HG02885 (cell line): Measurements from ENCODE around the gene MRPL34.
A peak's percentile ranks its signal among the peaks of the same experiment; 100 is the strongest.
"Not testable (repeated sequence)": the region's sequence is repeated elsewhere in the genome, so short reads cannot be mapped to it uniquely, and the experiment has no call there.

Experiments
- ATAC-seq: cut with Tn5 transposase; IDR thresholded peaks from one replicate; pipeline ENCODE4 v1.9.1; 2021; ENCODE audit warnings: mild to moderate bottlenecking; ENCODE audit not compliant: unreplicated experiment, poor library complexity

Gene MRPL34

DNA sequence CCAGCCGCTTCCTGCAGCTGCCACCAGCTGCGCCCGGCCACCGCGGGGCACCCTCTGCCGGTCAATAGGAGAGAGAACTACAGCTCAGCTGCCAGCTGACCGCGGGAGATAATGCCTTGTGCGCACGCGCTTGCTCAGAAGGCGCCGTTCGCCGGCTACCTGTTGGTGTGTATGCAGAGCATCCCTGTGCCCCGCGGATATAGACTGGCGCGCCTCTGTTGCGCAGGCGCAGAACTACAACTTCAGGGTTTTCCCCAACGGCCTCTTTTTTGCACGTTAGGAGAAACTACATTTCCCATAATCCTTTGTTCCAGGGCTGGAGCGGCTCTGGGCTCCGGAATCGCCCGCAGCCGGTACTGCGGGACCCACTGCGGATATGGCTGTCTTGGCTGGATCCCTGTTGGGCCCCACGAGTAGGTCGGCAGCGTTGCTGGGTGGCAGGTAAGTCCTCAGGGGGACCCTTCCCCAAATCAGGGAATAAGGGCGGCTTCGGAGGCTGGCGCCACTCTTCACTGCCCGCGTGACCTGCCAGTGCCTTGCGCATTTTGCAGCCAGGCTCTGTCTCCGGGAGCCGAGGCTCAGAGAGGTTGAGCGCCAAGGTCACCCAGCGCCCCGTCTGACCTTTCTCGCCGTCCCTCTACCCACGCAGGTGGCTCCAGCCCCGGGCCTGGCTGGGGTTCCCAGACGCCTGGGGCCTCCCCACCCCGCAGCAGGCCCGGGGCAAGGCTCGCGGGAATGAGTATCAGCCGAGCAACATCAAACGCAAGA, at the start of gene MRPL34:
TSS of gene MRPL34 (plus strand) at position 356 of the 768 bp plus-strand sequence. CDS start at position 377, 21 bp downstream.
- peak; percentile 65 for ATAC-seq

DNA sequence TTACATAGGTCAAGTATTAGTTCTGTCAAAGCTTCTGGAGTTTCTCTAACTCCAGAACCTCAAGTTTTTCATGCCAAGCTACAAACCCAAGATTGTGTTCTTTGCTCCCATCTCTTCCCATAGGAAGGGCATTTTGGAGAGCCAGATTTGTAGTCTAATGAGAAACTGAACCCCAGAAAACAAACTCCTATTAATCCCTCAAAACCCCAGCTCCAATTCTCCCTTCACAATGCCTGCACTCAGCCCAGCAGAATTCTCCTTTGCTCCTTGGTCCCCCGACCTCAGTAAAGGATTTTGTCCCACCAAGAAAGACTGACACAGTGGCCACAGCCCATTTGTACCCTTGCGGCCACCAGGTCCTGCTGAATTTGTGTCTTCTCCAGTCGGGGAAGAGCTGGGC, 49.5 kb upstream of the MRPL34 start:
- ATAC-seq, result no peak

DNA sequence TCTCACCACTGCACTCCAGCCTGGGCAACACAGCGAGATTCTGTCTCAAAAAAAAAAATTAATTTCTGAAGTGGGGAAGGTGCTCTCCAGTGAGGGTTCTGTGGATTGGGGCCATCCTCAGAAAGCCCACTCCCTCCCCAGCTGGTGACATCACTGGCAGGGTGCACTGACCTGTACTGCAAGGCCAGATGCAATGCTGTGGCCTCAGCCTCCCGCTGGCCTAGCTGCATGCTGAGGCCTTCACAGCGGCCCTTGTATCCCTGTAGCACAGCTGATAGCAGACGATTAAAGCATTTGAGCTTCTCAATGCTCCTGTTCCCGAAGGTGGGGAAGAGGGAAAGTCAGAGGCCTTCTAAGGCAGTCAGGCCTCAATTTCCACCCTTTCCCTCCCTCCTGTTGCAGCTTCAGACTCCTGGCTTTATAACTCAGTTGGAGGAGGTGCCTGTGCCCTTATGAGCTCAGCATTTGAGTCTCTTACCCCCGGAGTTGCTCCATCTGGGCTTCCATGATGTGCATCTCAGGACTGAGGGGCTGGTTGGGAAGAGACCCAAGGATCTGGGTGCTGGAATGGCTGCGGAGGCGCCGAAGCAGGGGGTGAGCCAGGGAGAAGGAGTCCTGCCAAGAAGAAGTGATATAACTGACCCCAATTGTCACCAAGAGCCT, 46.4 kb upstream of the MRPL34 start:
- ATAC-seq, result no peak

DNA sequence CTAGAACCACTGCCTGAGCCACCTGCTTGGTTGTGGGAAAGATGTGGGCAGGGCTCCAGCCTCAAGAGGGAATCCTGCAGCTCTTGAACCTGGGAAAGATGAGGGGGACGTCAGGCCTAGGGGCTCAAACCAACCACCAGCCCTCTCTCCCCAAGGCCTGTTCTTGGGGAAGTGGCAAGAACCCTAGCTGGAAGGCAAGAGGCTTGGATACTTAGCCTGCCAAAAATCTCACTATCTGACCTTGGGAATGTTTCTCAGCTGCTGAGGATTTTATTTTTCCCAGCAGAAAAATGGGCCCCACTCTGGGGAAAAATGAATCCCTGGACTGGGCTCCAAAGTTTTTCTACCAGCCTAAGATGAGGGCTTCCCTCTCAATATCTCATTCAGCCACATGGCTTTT, 45.7 kb upstream of the MRPL34 start:
- no peak for ATAC-seq

DNA sequence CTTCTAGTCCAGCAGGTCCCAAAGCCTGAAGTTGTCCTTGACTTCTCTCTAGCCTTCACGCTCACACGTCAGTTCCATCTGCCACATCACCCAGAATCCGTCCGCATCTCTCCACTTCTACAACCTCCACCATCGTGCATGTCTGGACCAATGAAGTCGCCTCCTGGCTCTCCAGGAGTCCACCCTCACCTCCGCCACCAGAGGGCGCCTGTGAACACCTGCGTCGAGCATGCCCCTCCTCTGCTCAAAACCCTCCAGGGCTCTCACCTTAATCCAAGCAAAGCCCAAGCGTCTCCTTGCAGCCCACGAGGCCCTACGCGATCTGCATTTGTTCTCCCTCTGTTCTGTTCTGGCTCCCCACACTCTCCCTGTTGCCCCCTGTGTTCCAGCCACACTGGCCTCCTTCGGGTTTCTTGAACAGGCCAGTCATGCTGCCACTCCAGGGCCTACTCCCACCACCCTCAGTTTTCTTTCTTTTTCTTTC, 44.8 kb upstream of the MRPL34 start:
- ATAC-seq, result peak; percentile 75

DNA sequence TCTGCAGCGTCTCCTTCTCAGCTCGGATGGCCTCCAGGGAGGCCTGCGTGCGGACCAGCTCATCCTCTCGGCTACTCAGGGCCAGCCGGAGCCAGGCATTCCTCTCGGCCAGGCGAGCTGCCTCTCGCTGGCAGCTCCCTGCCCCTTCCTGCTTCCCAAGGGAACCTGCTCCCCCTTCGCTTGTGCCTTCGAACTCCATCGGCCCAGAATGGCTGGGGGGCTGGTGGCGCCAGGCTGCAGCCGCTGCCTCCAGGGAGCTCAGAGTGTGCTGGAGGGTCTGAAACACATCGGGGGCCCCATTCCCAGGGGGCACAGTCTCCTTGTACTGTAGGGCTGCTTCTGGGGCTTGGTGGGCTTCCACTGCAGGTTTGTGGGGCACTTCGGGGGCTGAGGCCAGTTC, 43.1 kb upstream of the MRPL34 start:
- ATAC-seq, result no peak

DNA sequence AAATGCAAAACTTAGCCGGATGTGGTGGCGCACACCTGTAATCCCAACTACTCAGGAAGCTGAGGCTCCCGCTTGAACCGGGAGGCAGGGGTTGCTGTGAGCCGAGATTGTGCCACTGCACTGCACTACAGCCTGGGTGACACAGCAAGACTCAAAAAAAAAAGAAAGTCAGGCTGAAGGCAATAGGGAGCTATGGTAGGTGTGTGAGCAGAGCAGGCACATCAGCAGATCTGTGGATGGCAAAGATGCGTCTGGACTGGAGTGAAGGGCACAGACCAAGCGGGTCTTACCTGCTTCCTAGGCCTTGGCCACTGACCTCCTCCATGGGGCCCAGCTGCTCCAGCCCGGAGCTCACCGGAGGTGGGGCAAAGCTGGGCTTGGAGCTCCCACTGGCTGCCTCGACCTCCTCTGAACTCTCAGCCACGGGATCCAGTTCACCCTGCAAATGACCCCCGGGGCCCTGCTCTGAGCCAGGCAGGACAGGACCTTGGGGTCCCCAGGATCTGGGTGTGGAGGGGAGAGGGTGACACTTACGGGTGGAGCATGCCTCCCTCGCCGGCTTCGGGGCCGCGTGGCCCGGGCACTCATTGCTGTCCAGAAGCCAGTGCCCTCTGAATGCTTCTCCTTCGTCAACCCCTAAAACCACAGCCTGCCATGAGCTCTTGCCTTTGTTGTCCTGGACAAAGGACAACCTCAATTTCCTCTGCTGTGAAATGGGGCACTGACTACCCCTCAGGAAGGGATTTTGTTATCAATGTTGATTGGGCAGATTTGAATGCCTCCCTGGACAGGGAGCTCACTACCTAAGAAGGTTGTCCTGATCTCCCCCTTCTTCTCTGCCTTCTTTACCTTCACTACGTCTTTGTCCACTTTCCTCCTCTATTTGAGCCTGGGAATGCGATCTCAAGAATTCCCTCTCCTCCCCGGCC, 41.7 kb upstream of the MRPL34 start:
- no peak for ATAC-seq

DNA sequence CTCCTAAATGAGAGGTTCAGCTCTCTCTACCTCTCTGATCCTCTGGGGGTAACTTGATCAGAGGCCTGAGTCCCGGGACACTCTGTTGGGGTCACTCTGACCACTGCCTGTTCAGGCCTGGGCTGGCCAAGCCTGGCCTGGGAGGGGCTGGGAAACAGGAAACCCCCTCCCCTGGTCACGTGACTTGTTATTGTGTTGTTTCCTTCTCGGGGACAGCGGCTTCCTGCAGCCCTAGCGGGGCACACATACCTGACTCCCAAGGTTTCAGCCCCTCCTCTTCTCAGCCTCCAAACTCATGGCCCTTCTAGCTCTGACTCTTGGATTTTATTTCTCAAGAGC, 41.1 kb upstream of the MRPL34 start, which contains the start of gene USHBP1:
TSS of gene USHBP1 (minus strand) at position 105 of the 339 bp plus-strand sequence. CDS start 446 bp downstream, outside the sequence.
- ATAC-seq, result no peak

DNA sequence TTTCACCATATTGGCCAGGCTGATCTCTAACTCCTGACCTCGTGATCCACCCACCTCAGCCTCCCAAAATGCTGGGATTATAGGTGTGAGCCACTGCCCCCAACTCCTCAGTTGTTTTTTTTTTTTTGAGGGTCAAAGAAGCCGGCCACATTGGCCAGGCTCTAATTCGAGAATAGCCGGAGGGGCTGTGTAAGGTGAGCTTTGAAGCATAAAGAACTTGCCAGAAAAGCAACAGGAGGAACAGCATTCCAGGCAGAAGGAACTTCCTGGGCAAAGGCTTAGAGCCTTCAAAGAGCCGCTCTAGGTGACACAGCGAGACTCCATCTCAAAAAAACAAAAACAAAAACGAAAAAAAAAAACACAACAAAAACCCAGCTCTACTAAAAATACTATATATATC, 39.6 kb upstream of the MRPL34 start:
- no peak for ATAC-seq

DNA sequence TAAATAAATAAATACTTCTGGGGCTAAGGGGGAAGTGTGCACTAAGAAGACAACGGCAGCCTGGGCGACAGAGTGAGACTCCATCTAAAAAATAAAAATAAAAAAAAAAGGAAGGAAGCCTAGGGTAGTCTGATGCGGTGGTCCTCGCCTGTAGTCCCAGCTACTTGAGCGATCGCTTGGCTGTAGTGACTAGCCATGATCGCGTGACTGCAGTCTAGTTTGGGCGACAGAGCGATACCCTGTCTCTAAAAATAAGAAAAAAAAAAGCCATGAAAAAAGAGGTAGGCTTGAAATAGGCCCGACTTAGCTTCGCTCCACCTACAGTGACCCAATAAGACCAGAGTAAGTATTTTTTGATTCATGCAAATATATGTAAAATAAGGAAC, 39.1 kb upstream of the MRPL34 start:
- ATAC-seq, result no peak

DNA sequence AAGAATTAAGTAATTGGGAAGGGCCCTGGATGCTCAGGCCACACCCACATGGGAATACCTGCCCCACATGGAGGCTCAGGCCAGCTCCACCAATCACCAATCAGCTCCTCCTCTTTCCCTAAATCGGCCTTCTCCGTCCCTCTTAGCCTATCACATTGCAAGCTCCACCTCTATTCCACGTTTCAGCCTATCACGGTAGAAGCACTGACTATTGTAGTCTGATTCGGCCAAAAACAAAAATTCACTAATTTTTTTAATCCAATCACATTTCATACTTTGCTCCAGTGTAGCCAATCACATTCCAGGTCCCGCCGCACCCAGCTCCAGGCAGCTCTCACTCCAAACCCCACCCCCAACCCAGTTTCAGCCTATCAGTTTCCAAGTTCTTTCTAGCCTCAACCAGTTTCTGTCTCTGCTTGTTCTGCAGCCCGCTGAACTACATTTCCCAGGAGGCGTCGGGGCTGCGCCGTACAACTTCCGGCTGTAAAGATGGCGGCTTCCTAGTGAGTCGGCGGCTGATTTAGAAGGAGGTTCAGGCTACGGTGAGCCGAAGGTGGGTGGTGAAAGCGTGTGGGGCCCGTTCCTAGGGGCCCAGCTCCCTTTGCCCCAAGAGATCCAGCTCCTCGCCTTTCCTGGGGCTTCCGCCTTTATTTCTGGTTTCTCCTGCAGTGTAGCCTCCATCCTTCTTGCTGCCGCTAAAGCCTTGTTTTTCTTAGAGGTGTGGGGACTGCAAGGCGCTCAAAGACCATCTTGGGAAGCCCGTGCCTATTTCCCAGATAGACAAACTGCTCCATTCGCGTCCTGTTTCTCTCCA, 38.5 kb upstream of the MRPL34 start, which contains the start of gene BABAM1:
TSS of gene BABAM1 (plus strand) at position 469 of the 814 bp plus-strand sequence. CDS start 1,364 bp downstream, outside the sequence.
- ATAC-seq, result peak; percentile 93

DNA sequence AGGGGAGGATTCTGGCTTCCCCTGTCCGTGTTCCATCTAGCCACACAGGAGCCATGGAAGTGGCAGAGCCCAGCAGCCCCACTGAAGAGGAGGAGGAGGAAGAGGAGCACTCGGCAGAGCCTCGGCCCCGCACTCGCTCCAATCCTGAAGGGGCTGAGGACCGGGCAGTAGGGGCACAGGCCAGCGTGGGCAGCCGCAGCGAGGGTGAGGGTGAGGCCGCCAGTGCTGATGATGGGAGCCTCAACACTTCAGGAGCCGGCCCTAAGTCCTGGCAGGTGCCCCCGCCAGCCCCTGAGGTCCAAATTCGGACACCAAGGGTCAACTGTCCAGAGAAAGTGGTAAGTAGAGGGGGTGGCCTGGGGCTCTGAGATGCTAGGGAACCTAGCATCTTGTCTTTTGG, 36.9 kb upstream of the MRPL34 start:
- ATAC-seq, result no peak

DNA sequence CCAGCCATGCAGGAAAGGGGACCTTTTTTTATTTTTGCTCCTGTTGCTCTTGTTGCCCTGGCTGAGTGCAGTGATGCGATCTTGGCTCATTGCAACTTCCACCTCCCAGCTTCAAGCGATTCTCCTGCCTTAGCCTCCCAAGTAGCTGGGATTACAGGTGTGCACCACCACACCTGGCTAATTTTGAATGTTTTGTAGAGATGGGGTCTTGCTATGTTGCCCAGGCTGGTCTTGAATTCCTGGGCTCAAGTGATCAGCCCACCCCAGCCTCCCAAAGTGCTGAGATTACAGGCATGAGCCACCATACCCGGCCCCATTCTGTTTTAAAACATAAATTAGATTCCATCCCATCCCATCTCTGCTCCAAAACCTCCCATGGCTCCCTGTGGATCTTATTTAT, 30.8 kb upstream of the MRPL34 start:
- ATAC-seq, result not testable (repeated sequence)

DNA sequence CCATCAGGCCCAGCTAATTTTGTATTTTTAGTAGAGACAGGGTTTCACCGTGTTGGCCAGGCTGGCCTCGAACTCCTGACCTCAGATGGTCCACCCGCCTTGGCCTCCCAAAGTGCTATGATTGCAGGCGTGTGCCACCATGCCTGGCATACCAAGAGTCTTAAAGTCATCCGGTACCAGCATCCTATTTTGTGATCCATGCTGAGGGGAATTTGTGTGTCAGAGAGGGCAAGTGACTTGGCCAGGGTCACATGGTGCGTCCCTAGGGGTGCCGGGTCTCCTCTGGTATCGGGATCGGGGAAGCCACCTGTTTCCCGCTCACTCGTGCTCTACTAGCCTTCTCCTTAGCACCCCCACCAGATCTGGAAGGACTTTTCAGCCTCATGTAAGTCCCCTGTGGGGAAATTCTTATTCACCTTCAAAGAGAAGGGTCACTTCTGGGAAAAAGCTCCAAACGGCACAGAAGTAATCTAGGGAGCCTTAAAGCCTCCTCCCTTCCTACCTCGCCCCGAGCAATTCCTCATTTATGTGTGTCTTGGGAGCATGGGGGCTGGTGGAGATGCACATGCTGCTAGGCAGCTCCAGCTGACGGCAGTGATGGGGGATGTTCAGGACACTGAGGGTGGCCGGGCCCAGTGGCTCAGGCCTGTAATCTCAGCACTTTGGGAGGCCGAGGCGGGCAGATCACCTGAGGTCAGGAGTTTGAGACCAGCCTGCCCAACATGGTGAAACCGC, 30.1 kb upstream of the MRPL34 start:
- no peak for ATAC-seq

DNA sequence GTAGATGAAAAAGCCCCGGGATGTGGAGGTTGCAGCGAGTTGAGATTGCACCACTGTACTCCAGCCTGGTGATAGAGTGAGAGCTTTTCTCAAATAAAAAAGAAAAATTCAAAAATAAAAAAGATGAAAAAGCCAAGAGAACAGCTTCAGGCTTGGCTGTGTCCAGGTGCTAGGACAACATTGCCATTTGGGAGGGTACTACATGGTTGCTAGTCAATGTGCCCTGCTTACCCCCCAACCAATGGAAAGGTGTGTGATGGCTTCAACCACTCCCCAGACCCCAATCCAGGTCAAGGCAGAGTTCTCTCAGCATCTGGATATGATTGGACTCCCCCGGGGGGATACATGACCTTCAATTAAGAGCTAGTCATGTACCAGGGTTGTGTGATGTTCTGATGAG, 26.2 kb upstream of the MRPL34 start:
- no peak for ATAC-seq

DNA sequence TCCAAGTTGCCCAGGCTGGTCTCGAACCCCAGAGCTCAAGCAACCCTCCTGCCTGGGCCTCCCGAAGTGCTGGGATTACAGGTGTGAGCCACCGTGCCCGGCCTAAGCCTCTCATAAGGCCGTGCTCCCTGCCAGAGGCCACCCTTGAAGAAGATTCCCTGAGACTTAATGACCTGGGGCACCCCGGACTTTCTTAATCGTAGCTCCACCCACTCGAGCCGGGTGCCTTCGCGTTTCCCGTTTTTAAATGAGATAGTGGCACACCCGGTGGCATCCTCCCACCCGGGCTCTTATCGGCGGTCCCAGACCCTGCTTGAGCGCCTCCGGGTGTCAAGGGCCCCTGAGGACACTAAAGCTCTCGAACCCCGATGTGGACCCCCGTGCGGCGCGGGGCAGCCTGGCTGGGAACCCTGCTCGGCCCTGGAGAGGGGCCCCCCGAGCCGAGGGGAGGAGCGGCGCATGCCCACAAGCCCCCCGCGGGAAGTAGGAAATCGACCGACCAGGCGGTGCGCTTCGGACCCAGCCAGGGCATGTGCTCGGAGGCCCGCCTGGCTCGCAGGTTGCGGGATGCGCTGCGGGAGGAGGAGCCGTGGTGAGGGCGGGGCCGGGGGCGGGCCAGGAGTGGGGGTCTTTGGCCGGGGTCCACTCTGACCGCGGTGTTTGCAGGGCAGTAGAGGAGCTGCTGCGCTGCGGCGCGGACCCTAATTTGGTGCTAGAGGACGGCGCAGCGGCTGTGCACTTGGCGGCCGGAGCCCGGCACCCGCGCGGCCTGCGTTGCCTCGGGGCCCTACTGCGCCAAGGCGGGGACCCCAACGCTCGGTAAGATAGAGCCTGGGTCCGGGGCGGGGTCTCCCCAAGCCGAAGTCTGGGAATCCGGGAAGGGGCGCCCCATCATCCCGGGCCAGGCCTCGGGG, 24.0 kb upstream of the MRPL34 start, which contains the start of gene ANKLE1:
TSS of gene ANKLE1 (plus strand) at position 511 of the 914 bp plus-strand sequence. CDS start at position 531, 20 bp downstream.
- ATAC-seq, result no peak

DNA sequence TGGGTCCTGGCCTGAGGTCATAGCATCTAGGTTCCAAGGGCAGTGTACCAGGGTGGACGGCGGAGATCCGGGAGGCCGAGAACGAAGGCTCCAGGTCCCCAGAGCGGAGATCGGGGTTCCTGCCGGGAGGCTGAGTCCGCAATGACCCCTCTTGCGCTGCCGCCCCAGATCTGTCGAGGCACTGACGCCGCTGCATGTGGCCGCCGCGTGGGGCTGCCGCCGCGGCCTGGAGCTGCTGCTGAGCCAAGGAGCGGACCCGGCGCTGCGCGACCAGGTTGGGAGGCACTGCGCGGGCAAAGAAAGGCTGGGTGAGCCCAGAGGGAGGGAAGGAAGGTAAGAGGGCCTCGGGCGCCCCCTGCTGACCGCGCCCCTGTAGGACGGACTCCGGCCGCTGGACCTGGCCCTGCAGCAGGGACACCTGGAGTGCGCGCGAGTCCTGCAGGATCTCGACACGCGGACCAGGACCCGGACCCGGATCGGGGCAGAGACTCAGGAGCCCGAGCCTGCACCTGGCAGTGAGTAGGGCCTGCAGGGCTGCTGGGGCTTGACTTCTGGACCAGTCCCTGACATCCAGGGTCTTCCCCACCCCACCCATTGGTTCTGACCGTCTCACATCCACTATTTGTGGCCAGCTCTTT, 23.1 kb upstream of the MRPL34 start:
- ATAC-seq, result peak; percentile 73
